SK-N-SH treated with all-trans-retinoic acid at 6 μM for 48 hours (cell line): ENCODE measurements around the gene KCNK5.

ENCODE experiments used
- ATAC-seq: fragments of 200-7000 bp; cut with Tn5 transposase; 3 replicates; pipeline ENCODE4 v1.9.1; 2020; ENCODE audit warnings: mild to moderate bottlenecking, moderate library complexity
- ARNTL ChIP-seq: fragments of 450-650 bp; formaldehyde crosslinking; IDR thresholded peaks from 2 replicates; pipeline ENCODE4 v1.5.0; 2020; ENCODE audit warnings: low read depth, mild to moderate bottlenecking, moderate library complexity, borderline replicate concordance
- BACH2 ChIP-seq: fragments of 250-450 bp; sonication (Bioruptor Pico); IDR thresholded peaks from 2 replicates; pipeline ENCODE4 v1.9.0; 2021; ENCODE audit warnings: mild to moderate bottlenecking, borderline replicate concordance
- CREB5 ChIP-seq: fragments of 250-450 bp; sonication (Bioruptor Pico); IDR thresholded peaks from 2 replicates; pipeline ENCODE4 v1.5.1; 2020; ENCODE audit warnings: low read depth, mild to moderate bottlenecking, moderate library complexity
- CSDC2 ChIP-seq: fragments of 250-450 bp; sonication (Bioruptor Pico); IDR thresholded peaks from 2 replicates; pipeline ENCODE4 v1.5.0; 2020; ENCODE audit warnings: mild to moderate bottlenecking, moderate library complexity
- ESRRG ChIP-seq: fragments of 250-450 bp; sonication (Bioruptor Pico); IDR thresholded peaks from 2 replicates; pipeline ENCODE4 v1.6.1; 2021; ENCODE audit warnings: mild to moderate bottlenecking
- GLIS3 ChIP-seq: fragments of 250-450 bp; sonication (Bioruptor Pico); IDR thresholded peaks from 2 replicates; pipeline ENCODE4 v1.5.0; 2020; ENCODE audit warnings: mild to moderate bottlenecking, moderate library complexity
- ISL1 ChIP-seq: fragments of 250-450 bp; sonication (Bioruptor Pico); IDR thresholded peaks from 2 replicates; pipeline ENCODE4 v2.1.2; 2022; ENCODE audit warnings: mild to moderate bottlenecking, moderate library complexity
- OSR1 ChIP-seq: fragments of 250-450 bp; sonication (Bioruptor Pico); IDR thresholded peaks from 2 replicates; pipeline ENCODE4 v1.8.0; 2022; ENCODE audit warnings: moderate library complexity, mild to moderate bottlenecking, inconsistent platforms
- PPARA ChIP-seq: fragments of 250-450 bp; sonication (Bioruptor Pico); IDR thresholded peaks from 2 replicates; pipeline ENCODE4 v1.5.0; 2020; ENCODE audit warnings: mild to moderate bottlenecking, borderline replicate concordance
- RARB ChIP-seq: fragments of 250-450 bp; sonication (Bioruptor Pico); IDR thresholded peaks from 2 replicates; pipeline ENCODE4 v1.8.0; 2021; ENCODE audit warnings: mild to moderate bottlenecking, moderate library complexity
- SNAI2 ChIP-seq: fragments of 250-450 bp; sonication (Bioruptor Pico); IDR thresholded peaks from 2 replicates; pipeline ENCODE4 v1.5.0; 2020; ENCODE audit warnings: mild to moderate bottlenecking, moderate library complexity
- TCF4 ChIP-seq: fragments of 250-450 bp; sonication (Bioruptor Pico); IDR thresholded peaks from 2 replicates; pipeline ENCODE4 v1.8.0; 2021; ENCODE audit warnings: mild to moderate bottlenecking, moderate library complexity, borderline replicate concordance
- TSHZ2 ChIP-seq: fragments of 250-450 bp; sonication (Bioruptor Pico); IDR thresholded peaks from 2 replicates; pipeline ENCODE4 v1.5.0; 2020; ENCODE audit warnings: mild to moderate bottlenecking, moderate library complexity
- ZC3H10 ChIP-seq: fragments of 250-450 bp; sonication (Bioruptor Pico); IDR thresholded peaks from 2 replicates; pipeline ENCODE4 v1.5.1; 2021; ENCODE audit warnings: mild to moderate bottlenecking, moderate library complexity
- ZFP3 ChIP-seq: fragments of 250-450 bp; sonication (Bioruptor Pico); IDR thresholded peaks from 2 replicates; pipeline ENCODE4 v1.5.0; 2020; ENCODE audit warnings: mild to moderate bottlenecking, moderate library complexity
- ZFP30 ChIP-seq: fragments of 450-650 bp; formaldehyde crosslinking; IDR thresholded peaks from 2 replicates; pipeline ENCODE4 v1.5.0; 2022; ENCODE audit warnings: mild to moderate bottlenecking, moderate library complexity
- ZNF565 ChIP-seq: fragments of 450-650 bp; formaldehyde crosslinking; conservative IDR thresholded peaks from 2 replicates; pipeline ENCODE4 v1.5.0; 2020; ENCODE audit warnings: low read depth, mild to moderate bottlenecking, moderate library complexity
- ZNF70 ChIP-seq: fragments of 450-650 bp; formaldehyde crosslinking; IDR thresholded peaks from 2 replicates; pipeline ENCODE4 v1.5.0; 2020; ENCODE audit warnings: mild to moderate bottlenecking, moderate library complexity
- ZNF8 ChIP-seq: fragments of 450-650 bp; formaldehyde crosslinking; IDR thresholded peaks from 2 replicates; pipeline ENCODE4 v1.5.0; 2020; ENCODE audit warnings: mild to moderate bottlenecking, moderate library complexity
- TF ChIP-seq, protein P1 (sequence below): fragments of 250-450 bp; sonication (Bioruptor Pico); IDR thresholded peaks from 2 replicates; pipeline ENCODE4 v1.8.0; 2021; ENCODE audit warnings: low read depth, mild to moderate bottlenecking, moderate library complexity, borderline replicate concordance
- TF ChIP-seq, protein P2 (sequence below): fragments of 250-450 bp; sonication (Bioruptor Pico); IDR thresholded peaks from 2 replicates; pipeline ENCODE4 v1.5.1; 2021; ENCODE audit warnings: mild to moderate bottlenecking, moderate library complexity

The KCNK5 gene

GRCh38 chr6:39167321-39167720 is 62.0 kb downstream of the KCNK5 start:
- no peak for TF ChIP-seq ZNF565 (CRISPR knock-in tag)
- TF ChIP-seq ISL1 (CRISPR knock-in tag): no peak
- no peak for TF ChIP-seq ARNTL (CRISPR knock-in tag)
- TF ChIP-seq PPARA (CRISPR knock-in tag): no peak
- TF ChIP-seq, protein P1, sequence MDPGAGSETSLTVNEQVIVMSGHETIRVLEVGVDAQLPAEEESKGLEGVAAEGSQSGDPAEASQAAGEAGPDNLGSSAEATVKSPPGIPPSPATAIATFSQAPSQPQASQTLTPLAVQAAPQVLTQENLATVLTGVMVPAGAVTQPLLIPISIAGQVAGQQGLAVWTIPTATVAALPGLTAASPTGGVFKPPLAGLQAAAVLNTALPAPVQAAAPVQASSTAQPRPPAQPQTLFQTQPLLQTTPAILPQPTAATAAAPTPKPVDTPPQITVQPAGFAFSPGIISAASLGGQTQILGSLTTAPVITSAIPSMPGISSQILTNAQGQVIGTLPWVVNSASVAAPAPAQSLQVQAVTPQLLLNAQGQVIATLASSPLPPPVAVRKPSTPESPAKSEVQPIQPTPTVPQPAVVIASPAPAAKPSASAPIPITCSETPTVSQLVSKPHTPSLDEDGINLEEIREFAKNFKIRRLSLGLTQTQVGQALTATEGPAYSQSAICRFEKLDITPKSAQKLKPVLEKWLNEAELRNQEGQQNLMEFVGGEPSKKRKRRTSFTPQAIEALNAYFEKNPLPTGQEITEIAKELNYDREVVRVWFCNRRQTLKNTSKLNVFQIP (CRISPR knock-in tag): no peak
- TF ChIP-seq CSDC2 (CRISPR knock-in tag): no peak
- TF ChIP-seq, protein P2, sequence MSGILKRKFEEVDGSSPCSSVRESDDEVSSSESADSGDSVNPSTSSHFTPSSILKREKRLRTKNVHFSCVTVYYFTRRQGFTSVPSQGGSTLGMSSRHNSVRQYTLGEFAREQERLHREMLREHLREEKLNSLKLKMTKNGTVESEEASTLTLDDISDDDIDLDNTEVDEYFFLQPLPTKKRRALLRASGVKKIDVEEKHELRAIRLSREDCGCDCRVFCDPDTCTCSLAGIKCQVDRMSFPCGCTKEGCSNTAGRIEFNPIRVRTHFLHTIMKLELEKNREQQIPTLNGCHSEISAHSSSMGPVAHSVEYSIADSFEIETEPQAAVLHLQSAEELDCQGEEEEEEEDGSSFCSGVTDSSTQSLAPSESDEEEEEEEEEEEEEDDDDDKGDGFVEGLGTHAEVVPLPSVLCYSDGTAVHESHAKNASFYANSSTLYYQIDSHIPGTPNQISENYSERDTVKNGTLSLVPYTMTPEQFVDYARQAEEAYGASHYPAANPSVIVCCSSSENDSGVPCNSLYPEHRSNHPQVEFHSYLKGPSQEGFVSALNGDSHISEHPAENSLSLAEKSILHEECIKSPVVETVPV (CRISPR knock-in tag): no peak
- no peak for TF ChIP-seq GLIS3
- TF ChIP-seq ZNF70 (CRISPR knock-in tag): no peak
- no peak for TF ChIP-seq ZFP30 (CRISPR knock-in tag)
- no peak for TF ChIP-seq RARB (CRISPR knock-in tag)
- no peak for TF ChIP-seq ZNF8
- TF ChIP-seq BACH2: no peak
- TF ChIP-seq ESRRG (CRISPR knock-in tag): no peak
- TF ChIP-seq OSR1 (CRISPR knock-in tag): no peak
- no peak for ATAC-seq

DNA sequence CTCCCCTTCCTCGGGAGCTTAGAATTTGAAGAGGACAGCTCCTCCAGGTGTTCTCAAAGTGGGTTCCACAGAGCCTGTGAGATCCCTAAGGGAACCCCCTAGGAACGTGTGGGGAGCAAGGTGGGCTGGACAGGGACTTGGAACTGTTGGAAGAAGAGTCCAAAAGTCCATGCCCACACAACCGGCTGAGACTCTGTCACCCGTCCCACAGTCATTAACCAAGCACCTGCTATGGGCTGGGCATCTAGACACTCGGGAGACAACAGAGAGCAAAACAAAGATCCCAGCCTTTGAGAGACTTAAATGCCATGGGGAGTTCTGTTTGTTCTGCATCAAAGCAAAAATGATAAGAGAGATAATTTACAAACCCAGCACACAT is 62.4 kb downstream of the KCNK5 start:
- TF ChIP-seq ZNF565 (CRISPR knock-in tag): no peak
- no peak for TF ChIP-seq ESRRG (CRISPR knock-in tag)
- TF ChIP-seq, protein P1 (CRISPR knock-in tag): no peak
- TF ChIP-seq ISL1 (CRISPR knock-in tag): no peak
- TF ChIP-seq CSDC2 (CRISPR knock-in tag): no peak
- no peak for TF ChIP-seq ZC3H10 (CRISPR knock-in tag)
- TF ChIP-seq SNAI2 (CRISPR knock-in tag): no peak
- TF ChIP-seq TCF4 (CRISPR knock-in tag): no peak
- TF ChIP-seq, all 23 proteins: peak for 0

DNA sequence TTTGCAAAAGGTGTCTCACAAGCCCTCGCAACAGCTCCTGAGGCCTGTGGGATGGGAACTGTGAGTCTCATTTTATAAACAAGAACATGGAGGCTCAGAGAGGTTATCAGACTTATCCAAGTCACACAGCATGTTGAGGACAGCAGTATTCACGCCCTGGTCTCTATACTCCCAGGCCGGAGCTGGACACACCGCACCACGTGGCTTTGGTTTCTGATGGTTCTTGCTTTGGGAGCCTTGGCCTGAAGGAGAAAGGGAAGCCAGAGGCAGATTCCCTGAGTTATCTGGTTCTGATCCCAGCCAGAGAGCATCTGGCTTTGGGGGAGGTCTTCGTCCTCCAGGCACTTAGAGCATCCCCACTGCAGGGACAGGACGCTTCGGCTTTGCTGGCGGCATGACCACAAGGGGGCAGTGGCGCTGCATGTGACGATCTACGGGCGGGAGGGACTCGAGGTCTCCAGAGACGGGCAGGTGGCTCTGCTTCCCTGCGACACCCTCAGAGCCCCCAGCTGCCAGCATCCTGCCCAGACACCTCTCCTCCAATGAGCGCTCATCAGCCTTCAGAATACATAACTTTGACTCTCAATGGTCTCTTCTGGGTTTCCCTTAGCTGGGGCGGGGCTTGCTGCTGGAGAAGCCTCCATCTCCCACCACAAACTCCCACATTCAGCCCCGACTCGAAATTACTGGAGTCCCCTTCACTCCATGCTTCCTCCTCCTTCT is 62.9 kb downstream of the KCNK5 start:
- TF ChIP-seq TCF4 (CRISPR knock-in tag) (peak; percentile 36; the same call in 1 of the 2 replicates), SNAI2 (CRISPR knock-in tag) (no peak)
- TF ChIP-seq, all 23 proteins: peak for 1
- ATAC-seq: peak; percentile 93

More for the DNA sequence above, 62.4 kb downstream of the KCNK5 start:
- no peak for ATAC-seq

- ATAC-seq: no peak
These were observed 71.8 kb downstream of the KCNK5 start for GRCh38 chr6:39157511-39157910.

More at GRCh38 chr6:39157511-39157910, 71.8 kb downstream of the KCNK5 start:
- TF ChIP-seq, protein P2 (CRISPR knock-in tag): no peak
- TF ChIP-seq CREB5 (CRISPR knock-in tag) (no peak), PPARA (CRISPR knock-in tag) (no peak), ZC3H10 (CRISPR knock-in tag) (no peak), TSHZ2 (no peak), ESRRG (CRISPR knock-in tag) (no peak), CSDC2 (CRISPR knock-in tag) (no peak), ZFP3 (CRISPR knock-in tag) (no peak), GLIS3 (no peak), SNAI2 (CRISPR knock-in tag) (no peak), BACH2 (no peak), ARNTL (CRISPR knock-in tag) (no peak), ZNF70 (CRISPR knock-in tag) (no peak), ZFP30 (CRISPR knock-in tag) (no peak)
